ENCODE results near the gene KLRC4.

KLRC4 gene

DNA sequence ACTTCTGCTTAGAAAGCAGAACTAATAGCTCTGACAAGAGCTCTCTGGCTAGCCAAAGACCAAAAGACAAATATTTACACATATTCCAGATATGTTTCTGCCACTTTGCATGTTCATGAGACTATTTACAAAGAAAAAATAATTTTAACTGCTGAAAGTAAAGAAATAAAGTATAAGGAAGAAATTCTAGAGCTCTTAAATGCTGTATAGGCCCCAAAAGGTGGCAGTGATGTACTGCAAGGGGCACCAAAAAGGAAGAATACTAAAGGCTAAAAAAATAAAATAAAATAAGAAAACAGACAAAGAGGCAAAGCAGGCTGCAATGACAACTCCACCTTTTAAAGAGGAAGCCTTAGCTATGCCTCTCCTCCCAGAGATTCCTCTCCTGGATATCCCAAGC lies 42.7 kb downstream of the KLRC4 start:
- no peak for DNase-seq

DNA sequence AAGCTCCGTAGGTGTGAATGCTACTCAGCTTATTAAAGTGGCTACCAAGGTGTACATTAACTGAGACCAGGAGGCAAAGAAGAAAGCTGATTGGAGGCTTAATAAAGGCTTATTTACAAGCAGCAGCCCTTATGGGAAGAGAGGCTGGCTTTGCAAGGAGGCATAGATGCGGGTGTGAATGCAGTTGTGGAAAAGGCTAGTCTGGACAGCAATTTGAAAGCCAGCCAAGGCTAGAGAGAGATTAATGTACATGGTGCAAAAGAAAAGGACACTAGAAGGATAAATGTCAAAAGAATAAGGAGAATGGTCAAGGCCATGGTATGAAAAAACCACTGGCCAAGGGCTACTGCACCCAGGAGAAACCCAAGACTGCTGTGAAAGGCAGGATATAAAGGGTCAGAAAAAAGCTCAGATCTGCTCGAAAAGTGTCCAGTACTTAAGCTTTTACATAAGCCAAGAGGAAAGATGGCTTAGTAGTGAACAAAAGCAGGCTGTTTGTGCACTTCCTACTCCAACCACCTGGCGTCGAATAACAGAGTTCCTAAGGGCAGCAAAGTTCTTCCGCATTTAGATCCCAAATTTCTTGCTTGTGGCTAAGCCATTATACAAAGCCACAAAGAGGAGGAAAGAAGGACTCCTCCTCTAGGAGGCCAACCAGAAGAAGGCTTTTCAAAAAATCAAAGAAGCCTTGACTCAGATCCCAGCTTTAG lies 43.7 kb downstream of the KLRC4 start:
- no peak for DNase-seq

DNA sequence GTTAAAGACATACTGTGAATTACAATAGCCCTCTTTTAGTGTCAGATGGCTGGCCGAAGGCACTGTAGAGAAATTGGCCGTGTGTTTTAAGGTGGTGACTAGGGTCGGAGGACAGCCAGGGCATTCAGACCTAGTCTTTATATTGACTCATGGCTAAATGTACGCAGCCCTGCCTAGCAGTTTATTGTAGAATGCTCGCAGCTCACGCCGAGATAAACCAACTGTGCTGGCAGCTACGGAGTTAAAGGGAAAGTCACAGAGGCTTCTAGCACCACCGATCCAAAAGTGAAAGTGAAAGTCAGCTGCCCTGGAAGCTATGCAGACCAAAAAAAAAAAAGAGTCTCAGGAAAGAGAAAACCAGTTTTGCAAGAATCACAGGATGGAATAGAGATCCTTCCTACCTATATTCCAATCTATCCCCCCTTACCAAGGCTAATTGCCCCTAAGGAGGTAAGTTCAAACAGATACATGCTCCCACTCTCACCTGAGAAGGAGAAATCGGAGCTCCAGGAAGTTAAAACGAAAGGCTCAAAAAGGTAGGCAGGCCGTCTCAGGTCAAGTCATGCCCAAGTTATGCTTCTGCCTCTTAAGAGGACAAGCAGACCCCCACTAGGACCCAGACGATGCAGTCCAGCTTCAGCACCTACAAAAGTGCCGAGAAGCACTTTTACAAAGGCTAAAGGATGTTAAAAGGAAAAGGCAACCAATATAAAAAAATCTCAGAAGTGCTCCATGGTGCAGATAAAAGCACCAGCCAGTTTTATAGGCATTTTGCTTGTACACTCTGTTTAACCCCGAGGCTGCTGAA lies 44.5 kb downstream of the KLRC4 start:
- no peak for DNase-seq

DNA sequence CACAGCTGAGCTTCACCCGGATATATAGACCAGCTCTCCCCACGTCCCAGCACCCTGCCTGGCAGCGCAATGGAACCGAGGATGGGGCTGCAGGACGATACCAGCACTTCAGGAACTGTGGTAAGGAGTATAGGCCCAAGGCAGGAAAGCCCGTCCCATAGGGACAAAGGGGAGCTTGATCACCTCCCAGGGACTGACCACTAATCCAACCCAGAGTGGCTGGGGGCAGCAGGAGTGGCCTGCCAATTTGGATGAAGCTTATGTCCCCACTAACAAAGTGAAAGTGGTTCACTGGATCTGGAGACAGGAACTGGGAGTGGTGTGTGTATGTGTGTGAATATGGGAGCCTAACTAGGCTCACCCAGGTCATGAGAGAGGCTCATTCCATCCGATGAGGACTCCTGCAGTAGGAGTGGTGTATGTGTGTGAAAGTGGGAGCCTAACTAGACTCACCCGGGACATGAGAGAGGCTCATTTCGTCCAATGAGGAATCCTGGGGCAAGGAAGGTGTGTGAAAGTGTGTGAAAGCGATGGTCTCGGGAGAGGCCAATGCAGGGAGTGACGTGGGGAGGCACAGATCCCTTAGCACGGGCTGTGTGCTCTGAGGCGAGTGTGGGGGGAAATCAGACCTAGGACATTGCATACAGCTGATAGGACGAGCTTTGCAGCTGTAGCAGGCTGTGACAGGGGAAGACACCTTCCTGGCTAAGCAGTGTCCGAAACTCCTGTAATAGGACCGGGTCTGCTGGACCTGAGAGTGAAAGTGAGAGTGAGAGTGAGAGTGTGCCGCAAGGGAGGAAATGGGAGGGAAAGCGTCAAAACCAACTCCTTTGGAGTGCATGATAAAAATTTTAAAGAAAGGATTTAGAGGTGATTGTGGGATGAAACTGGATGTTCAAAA lies 45.4 kb downstream of the KLRC4 start:
- DNase-seq = no peak

DNA sequence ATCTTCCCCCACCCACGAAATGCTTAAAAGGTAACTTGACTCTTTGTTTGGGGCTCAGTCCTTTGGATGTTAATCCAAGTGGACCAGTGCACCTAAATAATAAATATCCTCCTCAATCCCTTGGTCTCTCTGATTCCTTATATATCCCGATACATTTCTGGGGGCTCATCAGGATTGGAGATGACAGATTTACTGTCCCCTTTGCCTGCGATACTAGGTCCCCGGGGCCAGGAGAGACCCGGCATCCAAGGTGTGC lies 46.0 kb downstream of the KLRC4 start:
- no peak for DNase-seq

DNA sequence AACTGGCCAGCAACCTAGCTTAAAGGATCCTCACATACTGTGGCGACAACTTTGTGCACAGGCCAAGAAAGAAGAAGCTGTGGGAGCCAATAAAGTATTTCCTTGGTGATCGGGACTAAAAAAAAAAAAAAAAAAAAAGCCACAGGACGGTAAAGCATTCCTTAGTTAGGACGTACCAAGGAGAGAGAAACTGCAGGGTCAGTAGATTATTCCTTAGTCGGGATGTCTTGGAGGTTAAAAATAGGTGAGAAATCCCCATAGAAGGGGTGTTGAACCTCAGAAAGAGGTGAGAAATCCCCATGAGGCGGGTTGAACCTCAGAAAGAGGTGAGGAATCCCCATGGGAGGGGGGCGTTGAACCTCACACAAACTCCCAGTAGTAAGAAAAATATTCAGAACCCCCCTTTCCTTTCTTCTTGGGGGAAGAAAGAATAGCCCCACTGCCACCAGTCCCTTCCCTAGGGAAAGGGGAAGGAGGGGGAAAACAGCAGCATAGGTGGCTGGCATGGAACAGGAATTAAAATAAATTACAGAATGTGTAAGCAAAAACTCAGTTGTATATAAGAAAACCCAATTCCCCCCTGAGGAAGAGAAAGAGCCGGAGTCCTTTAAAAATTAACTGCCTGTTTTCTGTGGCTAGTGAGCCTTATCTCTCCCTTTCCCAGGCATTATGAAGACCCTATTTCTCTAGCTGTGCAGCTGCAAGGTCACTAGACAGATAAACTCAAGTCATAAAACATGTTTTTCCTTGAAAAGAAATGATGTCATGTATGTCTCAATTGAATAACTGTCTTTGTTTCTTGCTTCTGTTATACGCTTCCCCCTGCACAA lies 46.5 kb downstream of the KLRC4 start:
- no peak for DNase-seq

DNA sequence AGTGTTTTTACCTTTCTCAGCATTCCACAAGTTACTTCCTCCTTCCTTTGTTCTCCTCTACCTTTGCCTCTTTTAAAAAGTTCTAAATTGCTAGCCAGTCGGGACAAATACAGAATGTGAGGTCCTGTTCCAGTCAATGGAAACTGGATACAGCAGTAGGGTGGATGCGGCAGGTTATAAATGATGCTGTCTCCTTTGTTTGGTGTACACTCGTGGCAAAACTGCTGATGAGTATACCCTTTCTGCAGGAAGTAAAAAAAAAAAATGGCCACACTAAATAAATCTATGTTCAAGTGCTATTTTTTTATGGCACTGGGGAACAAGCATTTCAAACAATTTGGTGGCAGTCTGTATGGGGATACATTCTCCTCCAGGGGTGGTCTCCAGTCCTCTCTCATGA lies 47.2 kb downstream of the KLRC4 start:
- no peak for DNase-seq

DNA sequence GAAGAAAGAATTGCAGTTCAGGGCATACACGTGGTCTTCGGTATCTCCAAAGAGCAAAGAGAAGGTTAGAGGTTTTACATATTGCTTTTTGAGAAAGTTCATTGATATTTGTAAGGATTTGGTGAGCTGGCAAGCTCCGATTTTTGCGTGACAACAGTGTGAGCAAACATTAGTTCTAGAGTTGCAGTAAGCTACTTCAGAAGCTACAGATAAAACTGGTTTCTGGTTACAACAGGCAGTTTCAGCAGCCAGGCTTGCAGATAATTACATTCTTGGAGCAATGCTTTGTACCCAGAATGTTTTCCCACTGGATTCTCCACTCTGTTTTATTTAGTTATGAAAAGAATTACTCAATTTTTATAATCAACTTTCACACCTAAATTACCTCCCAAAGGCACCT lies 47.9 kb downstream of the KLRC4 start:
- DNase-seq = no peak

DNA sequence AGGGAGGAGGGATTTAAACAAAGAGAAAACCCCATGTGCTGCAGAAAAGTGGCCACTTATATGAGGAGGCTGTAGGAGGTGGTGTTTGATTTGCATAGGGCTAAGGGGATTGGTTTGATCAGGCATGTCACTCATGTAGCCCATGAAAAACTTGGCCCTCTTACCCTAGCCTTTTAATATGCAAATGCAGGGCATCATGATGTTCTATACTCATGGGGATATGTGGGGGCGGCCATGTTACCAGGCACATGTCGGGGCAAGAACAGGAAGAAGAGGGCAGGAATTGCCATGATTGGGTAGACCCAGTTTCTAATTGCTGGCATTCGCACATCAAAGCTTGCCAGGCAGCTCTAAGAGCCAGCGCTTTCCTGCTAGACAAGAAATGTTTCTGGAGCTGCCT lies 48.5 kb downstream of the KLRC4 start:
- peak; percentile 30 for DNase-seq

DNA sequence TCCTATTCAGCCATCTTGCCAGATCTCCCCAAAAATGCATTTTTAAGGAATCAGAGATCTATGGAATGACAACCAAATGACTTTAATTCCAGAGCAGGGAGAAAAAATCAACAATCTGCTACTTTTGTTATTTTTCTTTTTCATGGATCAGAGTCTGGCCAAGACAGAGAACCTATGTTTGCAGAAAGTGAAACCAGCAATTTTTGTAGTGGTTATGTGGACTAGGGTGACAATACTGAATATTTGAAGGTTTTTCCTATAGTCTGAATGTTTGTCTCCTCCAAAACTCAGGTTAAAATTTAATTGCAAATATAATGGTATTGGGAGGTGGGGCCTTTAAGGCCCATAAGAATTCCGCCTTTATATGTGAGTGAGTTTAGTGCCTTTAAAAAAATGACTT lies 50.6 kb downstream of the KLRC4 start:
- DNase-seq = no peak

DNA sequence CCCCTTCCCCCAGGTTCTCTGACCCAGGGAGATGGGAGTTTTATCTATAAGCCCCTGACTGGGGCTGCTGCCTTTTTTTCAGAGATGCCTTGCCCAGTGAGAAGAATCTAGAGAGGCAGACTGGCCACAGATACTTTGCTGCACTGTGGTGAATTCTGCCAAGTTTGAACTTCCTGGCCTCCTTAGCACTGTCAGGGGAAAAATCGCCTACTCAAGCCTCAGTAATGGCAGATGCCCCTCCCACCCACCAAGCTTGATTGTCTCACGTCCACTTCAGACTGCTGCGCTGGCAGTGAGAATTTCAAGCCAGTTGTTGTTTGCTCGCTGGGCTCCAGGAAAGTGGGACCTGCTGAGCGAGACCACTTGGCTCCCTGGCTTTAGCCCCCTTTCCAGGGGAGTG lies 51.4 kb downstream of the KLRC4 start:
- no peak for DNase-seq
